H1 (cell line): ENCODE results near the gene IGSF9B. TPM values are rescaled to one million over a fixed set of nuclear protein-coding genes. Genes with fewer than 3 reads are reported as not detected.

Experiments used
- ASH2L ChIP-seq: fragments of 200-600, 300-600 bp; sonication (generic); IDR thresholded peaks from one replicate; pipeline ENCODE4 v1.7.1; 2017; ENCODE audit warnings: low read length
- CBX5 ChIP-seq: fragments of 300-800, 300-1000 bp; sonication (generic); IDR thresholded peaks from 2 replicates; pipeline ENCODE4 v1.7.1; 2016; ENCODE audit warnings: antibody characterized with exemption, low read length, low read depth
- POLR2AphosphoS5 ChIP-seq: IDR thresholded peaks from 2 replicates; pipeline ENCODE4 v1.6.1; 2011; ENCODE audit warnings: low read depth, low read length
- polyA plus RNA-seq, 7 experiments: library from polyadenylated mRNA; depleted of rRNA in 3 of 7; stranded (reverse) in 5 of 7; unstranded in 2 of 7; fragments of >200 nt in 5 of 7; fragments of 200-250 nt in 2 of 7; gene quantifications; 1 replicate in 5 of 7; 2 replicates in 1 of 7; 4 replicates in 1 of 7; pipeline versions ENCODE4 v1.2.1 to v1.2.3, GENCODE V29; 2011 to 2013; ENCODE audit warnings: missing spikeins in 2 of 7, mixed read lengths in 2 of 7
- total RNA-seq: library from RNA; stranded (reverse); fragmentation: NEBNext Ultra II Directional; extraction: Animal tissue kit (Norgen Biotek cat#: 25700); gene quantifications from 2 replicates; pipeline ENCODE4 v1.2.1, GENCODE V29; 2021

IGSF9B gene
- total and polyA plus RNA-seq, 2 of the 8 experiments (the other 6 are each of a cell fraction or from before 2014, with no cell fraction given) = 16.5 to 49.2 TPM

- no peak for TF ChIP-seq POLR2AphosphoS5
- no peak for TF ChIP-seq CBX5
- TF ChIP-seq ASH2L = no peak
Observed at GRCh38 chr11:133975488-133975849, 18.7 kb upstream of the IGSF9B start (continued).
